Astrocyte of the spinal cord (primary cell): Measurements from ENCODE around the gene AQP10.

Experiments
- DNase-seq: peaks from one replicate; pipeline ENCODE4 v3.0.0; 2011; ENCODE audit warnings: low read depth, low spot score
- H3K4me3 ChIP-seq: 2 replicates; pipeline ENCODE4 v1.5.1; 2011; ENCODE audit warnings: low read depth, mild to moderate bottlenecking, low read length, moderate library complexity
- in situ Hi-C: cut with HindIII; loops from 2 replicates; pipeline ENCODE4 v1.10.0; 2017; ENCODE audit warnings: low sequenced_read_pairs
- TF ChIP-seq, protein P1 (sequence below): IDR thresholded peaks from 2 replicates; pipeline ENCODE4 v1.5.1; 2012; ENCODE audit warnings: low read depth, mild to moderate bottlenecking, low read length, inconsistent platforms

The AQP10 gene

DNA sequence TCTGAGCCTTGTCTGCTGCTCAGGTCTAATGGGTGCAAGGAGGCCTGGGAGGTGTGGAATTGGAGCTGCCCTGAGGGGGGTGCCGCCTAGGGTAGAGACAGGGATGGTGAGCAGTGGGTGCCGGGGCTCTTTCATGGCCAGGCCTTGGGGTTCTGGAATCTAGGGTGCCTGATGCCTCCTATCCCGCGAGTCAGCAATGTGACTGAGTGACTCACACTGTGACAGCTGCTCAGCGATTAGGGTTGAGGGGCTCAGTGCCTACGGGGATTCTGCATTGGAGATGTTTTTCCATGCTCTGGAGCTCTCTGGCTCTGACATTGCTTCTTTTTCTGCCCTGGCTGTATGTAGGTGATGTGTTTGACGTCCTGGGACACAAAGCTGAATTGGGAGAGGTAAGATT, 21.2 kb downstream of the AQP10 start:
- H3K4me3 ChIP-seq = no peak overlapping the region
- DNase-seq = no peak
- in situ Hi-C loops = no loop called here
- TF ChIP-seq, protein P1, sequence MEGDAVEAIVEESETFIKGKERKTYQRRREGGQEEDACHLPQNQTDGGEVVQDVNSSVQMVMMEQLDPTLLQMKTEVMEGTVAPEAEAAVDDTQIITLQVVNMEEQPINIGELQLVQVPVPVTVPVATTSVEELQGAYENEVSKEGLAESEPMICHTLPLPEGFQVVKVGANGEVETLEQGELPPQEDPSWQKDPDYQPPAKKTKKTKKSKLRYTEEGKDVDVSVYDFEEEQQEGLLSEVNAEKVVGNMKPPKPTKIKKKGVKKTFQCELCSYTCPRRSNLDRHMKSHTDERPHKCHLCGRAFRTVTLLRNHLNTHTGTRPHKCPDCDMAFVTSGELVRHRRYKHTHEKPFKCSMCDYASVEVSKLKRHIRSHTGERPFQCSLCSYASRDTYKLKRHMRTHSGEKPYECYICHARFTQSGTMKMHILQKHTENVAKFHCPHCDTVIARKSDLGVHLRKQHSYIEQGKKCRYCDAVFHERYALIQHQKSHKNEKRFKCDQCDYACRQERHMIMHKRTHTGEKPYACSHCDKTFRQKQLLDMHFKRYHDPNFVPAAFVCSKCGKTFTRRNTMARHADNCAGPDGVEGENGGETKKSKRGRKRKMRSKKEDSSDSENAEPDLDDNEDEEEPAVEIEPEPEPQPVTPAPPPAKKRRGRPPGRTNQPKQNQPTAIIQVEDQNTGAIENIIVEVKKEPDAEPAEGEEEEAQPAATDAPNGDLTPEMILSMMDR = no peak

DNA sequence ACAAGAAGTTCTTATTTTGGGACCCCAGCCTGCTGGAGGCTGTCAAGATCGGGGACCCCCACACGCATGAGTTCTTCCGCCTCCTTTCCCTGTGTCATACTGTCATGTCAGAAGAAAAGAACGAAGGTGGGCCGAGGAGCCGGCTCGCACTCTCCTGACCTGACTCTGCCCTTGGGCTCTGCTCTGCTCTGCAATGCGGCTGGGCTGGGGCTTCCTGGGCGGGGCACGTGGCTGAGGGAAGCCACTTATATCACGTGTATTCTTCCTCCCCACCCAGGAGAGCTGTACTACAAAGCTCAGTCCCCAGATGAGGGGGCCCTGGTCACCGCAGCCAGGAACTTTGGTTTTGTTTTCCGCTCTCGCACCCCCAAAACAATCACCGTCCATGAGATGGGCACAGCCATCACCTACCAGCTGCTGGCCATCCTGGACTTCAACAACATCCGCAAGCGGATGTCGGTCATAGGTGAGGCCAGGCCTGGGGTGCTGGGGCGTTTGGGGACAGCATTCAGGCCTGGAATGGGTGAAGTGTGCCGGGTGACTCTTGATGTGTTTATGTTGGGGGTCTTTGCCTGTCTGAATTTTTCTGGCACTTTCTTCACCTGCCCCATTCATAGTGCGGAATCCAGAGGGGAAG, 22.1 kb downstream of the AQP10 start:
- TF ChIP-seq, protein P1 = no peak
- no peak for DNase-seq
- no peak overlapping the region for H3K4me3 ChIP-seq
- in situ Hi-C loops = no loop called here

DNA sequence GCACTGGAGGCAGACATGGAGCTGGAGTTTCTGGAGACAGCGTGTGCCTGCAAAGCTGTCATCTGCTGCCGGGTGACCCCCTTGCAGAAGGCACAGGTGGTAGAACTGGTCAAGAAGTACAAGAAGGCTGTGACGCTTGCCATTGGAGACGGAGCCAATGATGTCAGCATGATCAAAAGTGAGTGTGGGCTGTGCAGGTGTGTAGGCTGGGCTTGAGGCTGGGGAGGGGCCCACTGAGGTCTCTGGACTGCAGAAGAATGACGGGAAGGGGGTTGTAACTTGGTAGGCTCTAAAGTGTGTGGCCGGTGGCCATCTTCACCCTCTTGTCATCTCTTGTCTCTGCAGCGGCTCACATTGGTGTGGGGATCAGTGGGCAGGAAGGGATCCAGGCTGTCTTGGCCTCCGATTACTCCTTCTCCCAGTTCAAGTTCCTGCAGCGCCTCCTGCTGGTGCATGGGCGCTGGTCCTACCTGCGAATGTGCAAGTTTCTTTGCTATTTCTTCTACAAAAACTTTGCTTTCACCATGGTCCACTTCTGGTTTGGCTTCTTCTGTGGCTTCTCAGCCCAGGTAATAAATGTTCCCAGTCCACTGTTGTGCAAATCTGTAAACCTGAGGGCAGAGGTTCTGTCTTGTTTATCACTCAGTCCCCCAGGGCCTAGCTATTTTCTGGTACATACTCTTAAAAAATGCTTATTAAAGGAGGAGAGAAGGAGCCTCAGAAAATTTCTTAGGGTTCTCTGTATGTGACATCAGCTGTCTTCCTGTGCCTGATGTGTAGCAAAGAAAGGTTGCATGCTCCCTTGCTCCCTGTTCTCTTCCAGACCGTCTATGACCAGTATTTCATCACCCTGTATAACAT, 24.3 kb downstream of the AQP10 start:
- no peak overlapping the region for H3K4me3 ChIP-seq
- TF ChIP-seq, protein P1 = peak; percentile 83
- in situ Hi-C loops = no loop called here
- peak; percentile 54 for DNase-seq

DNA sequence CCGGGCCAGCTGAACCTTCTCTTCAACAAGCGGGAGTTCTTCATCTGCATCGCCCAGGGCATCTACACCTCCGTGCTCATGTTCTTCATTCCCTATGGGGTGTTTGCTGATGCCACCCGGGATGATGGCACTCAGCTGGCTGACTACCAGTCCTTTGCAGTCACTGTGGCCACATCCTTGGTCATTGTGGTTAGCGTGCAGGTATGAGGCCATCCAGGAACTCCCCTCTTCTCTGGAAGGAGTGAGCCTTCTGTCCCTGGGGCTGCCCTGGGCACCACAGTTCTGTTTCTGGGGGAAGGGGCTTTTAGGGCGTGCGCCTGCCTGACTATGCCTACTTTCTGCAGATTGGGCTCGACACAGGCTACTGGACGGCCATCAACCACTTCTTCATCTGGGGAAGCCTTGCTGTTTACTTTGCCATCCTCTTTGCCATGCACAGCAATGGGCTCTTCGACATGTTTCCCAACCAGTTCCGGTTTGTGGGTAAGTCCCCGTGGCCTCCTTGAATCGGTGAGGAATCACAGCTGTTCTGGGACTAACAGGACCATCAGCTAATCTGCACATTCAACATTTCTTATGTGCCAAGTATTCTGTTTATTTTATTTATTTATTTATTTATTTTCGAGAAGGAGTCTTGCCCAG, 25.5 kb downstream of the AQP10 start:
- H3K4me3 ChIP-seq = no peak overlapping the region
- in situ Hi-C loops = no loop called here
- TF ChIP-seq, protein P1 = no peak
- no peak for DNase-seq

DNA sequence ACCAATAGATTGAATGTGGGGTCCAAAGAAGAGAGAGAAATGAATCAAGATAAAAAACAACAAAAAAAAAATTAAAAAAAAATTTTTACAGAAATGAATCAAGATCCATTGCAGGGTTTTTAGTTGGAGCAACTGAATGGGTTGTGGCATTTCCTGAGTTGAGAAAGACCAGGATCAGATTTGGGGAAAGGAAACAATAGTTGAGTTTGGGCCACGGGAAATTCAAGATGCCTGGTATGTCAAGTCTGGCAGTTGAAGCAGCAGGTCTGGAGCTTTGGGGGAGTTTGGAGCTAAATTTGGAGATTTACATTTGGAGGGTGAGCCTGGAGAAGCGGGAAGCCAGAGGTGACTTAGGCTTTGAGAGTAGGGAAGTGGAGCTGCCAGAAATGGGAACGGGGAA, 27.1 kb downstream of the AQP10 start:
- no peak overlapping the region for H3K4me3 ChIP-seq
- DNase-seq = no peak
- in situ Hi-C loops = no loop called here
- TF ChIP-seq, protein P1 = no peak

DNA sequence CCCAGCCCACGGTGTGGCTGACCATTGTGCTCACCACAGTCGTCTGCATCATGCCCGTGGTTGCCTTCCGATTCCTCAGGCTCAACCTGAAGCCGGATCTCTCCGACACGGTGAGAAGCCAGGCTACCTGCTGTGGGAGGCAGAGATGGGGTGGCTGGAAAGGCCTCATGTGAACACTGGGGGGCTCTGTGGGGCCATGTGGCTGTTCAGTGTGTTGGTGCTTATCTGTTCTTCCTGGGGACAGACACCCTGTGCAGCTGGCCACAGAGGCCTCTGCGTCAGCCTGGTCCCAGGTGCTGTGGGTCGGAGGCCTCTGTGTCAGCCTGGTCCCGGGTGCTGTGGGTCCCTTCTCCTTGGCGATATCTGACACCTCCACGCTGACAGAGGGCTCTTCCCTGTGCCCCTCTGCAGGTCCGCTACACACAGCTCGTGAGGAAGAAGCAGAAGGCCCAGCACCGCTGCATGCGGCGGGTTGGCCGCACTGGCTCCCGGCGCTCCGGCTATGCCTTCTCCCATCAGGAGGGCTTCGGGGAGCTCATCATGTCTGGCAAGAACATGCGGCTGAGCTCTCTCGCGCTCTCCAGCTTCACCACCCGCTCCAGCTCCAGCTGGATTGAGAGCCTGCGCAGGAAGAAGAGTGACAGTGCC, 27.7 kb downstream of the AQP10 start:
- H3K4me3 ChIP-seq = no peak overlapping the region
- in situ Hi-C loops = no loop called here
- TF ChIP-seq, protein P1 = no peak
- no peak for DNase-seq
